HUES48 (cell line): Measurements from ENCODE around the gene SYNE2.

Source experiments
- H3K27ac ChIP-seq: one replicate; pipeline ENCODE4 v1.7.0; 2013; ENCODE audit warnings: low read depth, low read length, inconsistent platforms
- H3K27me3 ChIP-seq: 2 replicates; pipeline ENCODE4 v1.6.1; 2013; ENCODE audit warnings: mild to moderate bottlenecking, low read length; ENCODE audit not compliant: control insufficient read depth, insufficient read depth
- H3K36me3 ChIP-seq: 2 replicates; pipeline ENCODE4 v1.6.1; 2013; ENCODE audit warnings: low read length; ENCODE audit not compliant: control insufficient read depth, insufficient read depth
- H3K4me1 ChIP-seq: 2 replicates; pipeline ENCODE4 v1.6.1; 2013; ENCODE audit warnings: mild to moderate bottlenecking, low read length; ENCODE audit not compliant: control insufficient read depth, insufficient read depth
- H3K4me3 ChIP-seq: 2 replicates; pipeline ENCODE4 v1.5.1; 2013; ENCODE audit warnings: mild to moderate bottlenecking, low read depth, low read length
- H3K9ac ChIP-seq: 2 replicates; pipeline ENCODE4 v1.6.1; 2013; ENCODE audit warnings: mild to moderate bottlenecking, low read depth, low read length, moderate library complexity
- H3K9me3 ChIP-seq: 2 replicates; pipeline ENCODE4 v1.6.1; 2013; ENCODE audit warnings: low read length; ENCODE audit not compliant: control insufficient read depth, insufficient read depth

SYNE2 gene

GRCh38 chr14:64218344-64219240 lies 365.8 kb downstream of the SYNE2 start:
- Histone ChIP-seq H3K27ac (no peak overlapping the region), H3K4me3 (no peak overlapping the region), H3K27me3 (no peaks in the 10 kb centered on the region), H3K4me1 (no peaks in the 10 kb centered on the region), H3K36me3 (peaks cover 97% of the 10 kb centered on the region), H3K9ac (no peak overlapping the region), H3K9me3 (no peaks in the 10 kb centered on the region)

- Histone ChIP-seq H3K4me3 (no peak overlapping the region), H3K27ac (no peak overlapping the region), H3K9me3 (no peaks in the 10 kb centered on the region), H3K4me1 (no peaks in the 10 kb centered on the region), H3K9ac (no peak overlapping the region), H3K36me3 (peaks cover 94% of the 10 kb centered on the region), H3K27me3 (no peaks in the 10 kb centered on the region)
Measured at GRCh38 chr14:64220056-64220455, 367.3 kb downstream of the SYNE2 start.

DNA sequence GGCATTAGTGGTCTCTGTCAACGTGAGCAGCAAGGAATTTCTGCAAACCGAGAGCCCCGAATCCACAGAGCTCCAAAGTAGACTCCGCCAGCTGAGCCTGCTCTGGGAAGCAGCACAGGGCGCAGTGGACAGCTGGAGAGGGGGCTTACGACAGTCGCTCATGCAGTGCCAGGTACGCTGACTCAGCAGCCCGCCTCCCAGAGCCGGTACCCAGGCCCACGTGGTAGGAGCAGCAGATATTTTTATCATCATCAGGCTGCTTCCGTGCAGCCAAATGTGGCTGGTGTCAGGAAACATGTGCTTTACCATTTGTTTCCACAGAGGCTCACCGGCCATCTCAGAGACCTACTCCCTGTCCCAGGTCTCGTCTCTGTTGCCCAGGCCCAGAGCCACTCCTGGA lies 367.7 kb downstream of the SYNE2 start:
- Histone ChIP-seq H3K27ac (no peak overlapping the region), H3K9me3 (no peaks in the 10 kb centered on the region), H3K9ac (no peak overlapping the region), H3K36me3 (peaks cover 94% of the 10 kb centered on the region), H3K27me3 (no peaks in the 10 kb centered on the region), H3K4me3 (no peak overlapping the region), H3K4me1 (no peaks in the 10 kb centered on the region)

DNA sequence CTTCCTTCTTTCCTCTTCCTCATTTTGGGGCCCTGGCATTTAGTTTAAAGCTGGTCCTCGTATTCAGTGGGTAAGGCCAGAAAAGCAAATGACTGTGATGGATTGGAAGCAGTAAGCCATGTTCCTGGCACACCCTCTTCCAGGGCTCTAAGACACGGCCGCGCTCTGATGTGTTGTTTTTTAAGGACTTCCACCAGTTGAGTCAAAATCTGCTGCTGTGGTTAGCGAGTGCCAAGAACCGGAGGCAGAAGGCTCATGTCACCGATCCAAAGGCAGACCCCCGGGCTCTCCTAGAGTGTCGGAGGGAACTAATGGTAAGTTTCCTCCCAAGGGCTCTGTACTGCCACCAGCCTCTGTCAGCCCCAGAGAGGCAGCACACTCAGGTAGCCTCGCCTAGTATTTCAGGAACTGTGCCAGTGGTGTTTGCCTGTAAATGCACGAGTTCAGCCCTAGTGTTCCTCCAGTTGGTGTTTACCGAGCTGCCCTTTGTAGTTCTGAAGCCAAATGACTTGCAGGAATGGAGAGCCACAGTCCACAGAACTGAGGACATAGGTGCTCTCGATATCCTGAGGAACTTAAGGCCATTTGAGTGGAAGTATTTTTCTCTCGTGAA lies 368.7 kb downstream of the SYNE2 start:
- H3K9ac ChIP-seq: no peak overlapping the region
- H3K27ac ChIP-seq: no peak overlapping the region
- peaks cover 90% of the 10 kb centered on the region for H3K36me3 ChIP-seq
- H3K4me1 ChIP-seq: no peaks in the 10 kb centered on the region
- H3K27me3 ChIP-seq: no peaks in the 10 kb centered on the region
- H3K4me3 ChIP-seq: no peak overlapping the region
- H3K9me3 ChIP-seq: no peaks in the 10 kb centered on the region

DNA sequence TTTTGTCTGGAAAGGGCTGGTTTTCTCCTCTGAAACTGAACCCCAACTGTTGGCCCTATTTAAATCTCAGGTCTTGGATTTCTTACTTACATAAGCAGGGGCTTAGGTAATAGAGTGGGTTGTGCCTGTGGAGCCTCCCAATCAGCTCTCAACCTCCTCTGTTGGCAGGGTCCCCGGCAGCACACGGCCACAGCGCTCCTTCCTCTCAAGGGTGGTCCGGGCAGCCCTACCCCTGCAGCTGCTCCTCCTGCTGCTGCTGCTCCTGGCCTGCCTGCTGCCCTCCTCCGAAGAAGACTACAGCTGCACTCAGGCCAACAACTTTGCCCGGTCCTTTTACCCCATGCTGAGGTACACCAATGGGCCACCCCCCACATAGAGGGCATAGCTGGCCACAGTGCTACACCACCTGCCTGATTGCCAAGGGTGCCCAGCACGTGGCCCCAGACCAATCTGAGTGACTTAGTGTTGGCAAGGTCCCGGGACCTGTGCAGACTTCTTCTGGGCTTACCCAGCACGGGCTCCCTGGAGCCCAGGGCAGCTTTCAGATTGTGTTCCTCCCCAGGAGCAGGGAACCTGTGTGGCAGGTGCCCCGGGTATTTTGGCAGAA lies 372.4 kb downstream of the SYNE2 start:
- Histone ChIP-seq H3K4me1 (no peaks in the 10 kb centered on the region), H3K4me3 (no peak overlapping the region), H3K27ac (no peak overlapping the region)

GRCh38 chr14:64227856-64228255 lies 375.1 kb downstream of the SYNE2 start:
- H3K9me3 ChIP-seq: no peaks in the 10 kb centered on the region
- H3K4me3 ChIP-seq: no peak overlapping the region
- H3K27me3 ChIP-seq: no peaks in the 10 kb centered on the region
- peaks cover 60% of the 10 kb centered on the region for H3K36me3 ChIP-seq
- H3K4me1 ChIP-seq: no peaks in the 10 kb centered on the region
- no peak overlapping the region for H3K9ac ChIP-seq
- no peak overlapping the region for H3K27ac ChIP-seq

More for the DNA sequence above, 372.4 kb downstream of the SYNE2 start:
- no peaks in the 10 kb centered on the region for H3K9me3 ChIP-seq
- H3K27me3 ChIP-seq: no peaks in the 10 kb centered on the region
- H3K36me3 ChIP-seq: peaks cover 77% of the 10 kb centered on the region
- no peak overlapping the region for H3K9ac ChIP-seq

DNA sequence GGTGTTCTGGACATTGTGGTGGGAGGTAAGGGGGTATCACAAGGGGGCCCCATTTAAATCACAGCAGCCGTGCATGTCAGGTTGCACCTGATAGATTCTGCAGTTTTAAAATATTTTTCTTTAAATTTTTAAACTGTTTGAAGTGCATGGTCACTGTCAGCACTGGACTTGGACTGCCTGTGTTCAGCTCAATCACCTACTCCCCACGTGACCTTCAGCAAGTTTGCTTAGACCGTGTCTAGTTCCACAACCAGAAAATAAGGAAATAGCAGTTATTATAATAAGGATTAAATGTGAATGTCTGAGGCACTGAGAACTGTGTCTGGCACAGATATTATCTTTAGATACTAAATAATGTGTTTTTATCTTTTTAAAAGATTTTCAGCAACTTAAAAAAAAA lies 376.7 kb downstream of the SYNE2 start:
- peaks cover 47% of the 10 kb centered on the region for H3K36me3 ChIP-seq
- no peak overlapping the region for H3K4me3 ChIP-seq
- H3K27me3 ChIP-seq: no peaks in the 10 kb centered on the region
- no peaks in the 10 kb centered on the region for H3K9me3 ChIP-seq
- H3K4me1 ChIP-seq: no peaks in the 10 kb centered on the region
- no peak overlapping the region for H3K27ac ChIP-seq
- no peak overlapping the region for H3K9ac ChIP-seq

GRCh38 chr14:64232095-64232838 lies 379.5 kb downstream of the SYNE2 start:
- no peaks in the 10 kb centered on the region for H3K4me1 ChIP-seq
- H3K4me3 ChIP-seq: no peak overlapping the region
- H3K9me3 ChIP-seq: no peaks in the 10 kb centered on the region
- no peak overlapping the region for H3K27ac ChIP-seq
- H3K36me3 ChIP-seq: peaks cover 24% of the 10 kb centered on the region
- H3K27me3 ChIP-seq: no peaks in the 10 kb centered on the region
- H3K9ac ChIP-seq: no peak overlapping the region

DNA sequence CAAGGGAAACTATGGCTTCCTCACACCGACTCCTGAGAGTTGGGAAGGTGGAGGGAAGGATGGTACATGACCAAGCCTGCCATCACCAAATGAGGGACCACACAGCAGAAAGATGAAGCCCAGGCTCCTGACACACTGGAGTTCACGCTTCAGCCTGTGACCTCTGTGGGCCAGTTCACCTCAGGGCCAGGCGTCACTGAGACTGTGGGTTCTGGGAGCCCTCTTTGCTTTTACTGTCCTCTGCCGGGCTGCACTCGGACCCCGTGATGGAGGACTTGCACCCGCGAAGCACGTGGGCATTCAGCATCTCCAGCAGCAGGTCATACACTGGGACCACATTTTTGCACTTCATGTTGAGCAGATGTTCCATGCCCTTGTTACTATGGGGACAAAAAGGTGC lies 380.1 kb downstream of the SYNE2 start:
- no peaks in the 10 kb centered on the region for H3K27me3 ChIP-seq
- peaks cover 17% of the 10 kb centered on the region for H3K36me3 ChIP-seq
- no peaks in the 10 kb centered on the region for H3K4me1 ChIP-seq
- no peak overlapping the region for H3K27ac ChIP-seq
- H3K4me3 ChIP-seq: no peak overlapping the region
- H3K9ac ChIP-seq: no peak overlapping the region
- H3K9me3 ChIP-seq: no peaks in the 10 kb centered on the region

GRCh38 chr14:64233531-64234190 lies 380.9 kb downstream of the SYNE2 start:
- H3K36me3 ChIP-seq: peaks cover 10% of the 10 kb centered on the region
- no peaks in the 10 kb centered on the region for H3K27me3 ChIP-seq
- no peak overlapping the region for H3K9ac ChIP-seq
- H3K4me1 ChIP-seq: no peaks in the 10 kb centered on the region
- H3K27ac ChIP-seq: no peak overlapping the region
- no peaks in the 10 kb centered on the region for H3K9me3 ChIP-seq
- H3K4me3 ChIP-seq: no peak overlapping the region
